ENCODE results near the gene PHLDA1.
"Not testable (repeated sequence)": the region's sequence is repeated elsewhere in the genome, so short reads cannot be mapped to it uniquely, and the experiment has no call there.

The PHLDA1 gene

DNA sequence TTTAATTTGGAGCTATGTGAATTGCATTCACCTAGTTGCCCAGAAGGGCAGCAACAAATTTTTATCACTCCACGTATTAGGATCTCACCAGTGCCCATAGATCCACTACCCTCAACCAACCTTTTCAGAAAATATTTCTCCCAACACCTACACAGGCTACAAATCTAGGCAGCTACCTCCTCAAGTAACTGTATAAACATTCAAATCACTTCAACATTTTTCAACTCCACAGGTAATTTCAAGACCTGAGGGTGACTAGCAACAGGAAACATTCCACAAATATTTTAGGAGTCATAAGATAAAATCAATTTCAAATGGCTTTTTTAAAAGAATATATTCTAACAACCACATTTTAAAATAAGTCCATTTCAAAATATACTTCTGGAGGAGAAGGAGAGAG, 12.9 kb downstream of the PHLDA1 start:
- no peak for DNase-seq (ENCODE audit: low read depth in 2 of 2)

- no peak for DNase-seq (ENCODE audit: low read depth in 2 of 2)
Observed at GRCh38 chr12:76018111-76018510, 13.5 kb downstream of the PHLDA1 start.

DNA sequence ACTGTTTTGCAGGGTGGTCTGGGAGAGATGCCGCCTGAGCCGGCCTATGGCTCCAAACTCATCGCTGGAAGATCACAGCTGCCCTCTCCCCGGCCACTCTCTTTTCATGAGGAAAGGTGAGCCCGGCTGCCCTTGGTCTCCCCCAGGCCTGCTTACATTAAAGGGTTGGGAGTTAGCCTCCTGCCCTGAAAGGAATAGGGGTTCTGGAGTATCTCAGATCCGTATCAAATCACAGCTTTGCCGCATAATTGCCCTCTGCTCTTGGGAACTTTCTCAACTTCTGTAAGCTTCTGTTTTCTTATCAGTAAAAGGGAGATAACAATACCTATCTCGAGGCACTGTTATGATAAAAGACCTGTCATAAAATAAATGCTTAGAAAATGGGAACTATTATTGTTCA, 17.6 kb downstream of the PHLDA1 start:
- DNase-seq (ENCODE audit: low read depth in 2 of 2), result no peak

DNA sequence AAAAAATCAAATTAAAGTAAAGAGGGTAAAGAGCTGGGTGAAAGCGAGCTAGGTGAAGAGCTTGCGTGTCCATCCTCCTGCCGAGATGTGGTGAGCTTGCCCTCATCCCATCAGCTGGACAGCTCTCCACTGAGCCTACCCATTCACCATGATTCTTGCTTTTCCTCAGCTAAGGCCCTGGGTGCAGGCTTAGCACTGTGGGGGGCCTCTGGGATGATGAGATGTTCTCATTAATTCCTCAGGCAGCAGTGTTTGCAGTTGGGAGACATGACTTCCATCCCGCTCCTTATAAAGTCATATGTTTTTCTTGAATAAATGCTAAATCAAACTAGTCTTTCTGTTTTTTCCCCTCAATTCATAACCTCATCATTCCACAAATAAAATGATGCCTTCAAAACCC, 18.0 kb downstream of the PHLDA1 start:
- DNase-seq (ENCODE audit: low read depth in 2 of 2), result no peak

- DNase-seq (ENCODE audit: low read depth in 2 of 2), result no peak
Observed at GRCh38 chr12:76012644-76013043, 18.9 kb downstream of the PHLDA1 start.

- no peak for DNase-seq (ENCODE audit: low read depth in 2 of 2)
Observed at GRCh38 chr12:76010732-76011458, 20.7 kb downstream of the PHLDA1 start.

- no peak for DNase-seq (ENCODE audit: low read depth in 2 of 2)
Observed at GRCh38 chr12:76008428-76008827, 23.1 kb downstream of the PHLDA1 start.

- DNase-seq (ENCODE audit: low read depth in 2 of 2), result no peak
Observed at GRCh38 chr12:76007640-76008039, 23.9 kb downstream of the PHLDA1 start.

GRCh38 chr12:76006028-76006925, 25.3 kb downstream of the PHLDA1 start:
- no peak for DNase-seq (ENCODE audit: low read depth in 2 of 2)

DNA sequence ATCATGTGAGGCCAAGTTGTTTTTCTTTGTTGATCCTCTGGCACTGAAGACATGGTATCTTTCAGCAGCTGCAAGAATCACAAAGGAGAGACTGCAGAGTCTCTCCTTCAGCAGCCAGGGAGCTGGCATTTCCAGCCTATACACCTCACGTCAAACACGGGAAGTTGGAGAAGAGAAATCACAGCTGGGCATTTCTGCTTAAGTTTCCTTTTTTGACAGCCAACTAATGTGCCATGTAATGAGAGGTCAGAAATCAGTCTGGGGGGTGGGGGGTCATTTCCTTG, 28.3 kb downstream of the PHLDA1 start:
- no peak for DNase-seq (ENCODE audit: low read depth in 2 of 2)

DNA sequence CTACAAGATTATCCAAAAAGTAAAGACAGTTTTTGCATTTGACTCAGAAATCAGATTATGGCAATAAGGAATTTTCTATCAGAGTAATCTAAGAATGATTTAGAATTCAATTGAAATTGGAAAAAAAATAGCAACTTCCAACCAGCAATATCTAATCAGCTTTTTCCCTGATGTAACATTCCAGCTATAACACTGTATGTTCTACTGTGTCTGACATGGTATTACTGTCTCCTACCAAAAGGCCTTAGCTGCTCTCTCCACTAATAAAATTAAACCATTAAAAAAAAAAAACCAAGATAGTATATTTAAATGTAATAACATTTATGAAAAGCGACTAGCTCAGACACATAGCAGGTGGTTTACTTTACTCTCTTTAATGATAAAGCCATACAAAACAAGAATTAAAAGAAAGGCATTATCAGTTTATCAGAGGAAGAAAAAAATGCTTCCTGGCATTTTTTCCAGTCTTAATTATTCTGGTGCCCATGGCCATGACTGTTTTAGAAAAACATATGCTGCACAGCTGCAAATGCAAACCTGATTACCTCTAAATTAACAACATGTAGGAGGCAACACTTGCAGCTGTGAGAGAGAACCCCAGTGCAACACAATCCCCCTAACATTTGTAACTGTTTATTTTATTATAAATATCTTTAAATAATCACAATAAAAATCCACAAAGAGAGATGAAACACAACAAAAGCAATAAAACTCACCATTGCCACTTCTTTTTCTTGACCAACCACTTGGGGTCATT, 28.8 kb downstream of the PHLDA1 start:
- no peak for DNase-seq (ENCODE audit: low read depth in 2 of 2)

- DNase-seq (ENCODE audit: low read depth in 2 of 2), result no peak
Observed at GRCh38 chr12:75998292-75999063, 33.1 kb downstream of the PHLDA1 start.

GRCh38 chr12:75997658-75998057, 33.9 kb downstream of the PHLDA1 start:
- DNase-seq (ENCODE audit: low read depth in 2 of 2), result no peak

DNA sequence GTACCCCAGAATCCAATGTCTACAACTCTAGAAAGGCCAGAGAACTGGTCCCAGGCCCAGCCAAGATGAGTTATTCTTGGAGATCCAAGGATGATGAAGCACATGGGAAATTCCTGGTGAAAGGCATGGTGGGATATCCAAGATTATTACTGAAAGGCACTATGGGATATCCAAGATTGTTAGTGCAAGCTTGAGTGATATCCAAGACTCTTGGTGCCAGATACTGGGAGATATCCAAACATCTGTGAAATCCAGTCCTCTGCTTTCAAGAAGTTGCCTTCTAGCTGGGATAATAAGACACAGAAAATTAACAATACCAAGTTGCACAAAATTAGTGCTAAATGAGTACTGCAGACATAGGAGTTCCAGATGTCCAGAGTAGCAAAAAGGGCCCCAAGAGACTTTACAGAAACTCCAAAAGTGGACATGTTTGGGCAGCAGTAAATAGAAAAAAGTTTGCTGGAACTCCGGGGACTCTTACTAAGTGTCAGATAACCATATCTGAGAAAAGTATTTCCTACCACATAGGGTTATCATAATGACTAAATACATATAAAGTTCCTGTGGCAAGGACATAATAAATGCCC, 34.6 kb downstream of the PHLDA1 start:
- DNase-seq (ENCODE audit: low read depth in 2 of 2), result no peak

DNA sequence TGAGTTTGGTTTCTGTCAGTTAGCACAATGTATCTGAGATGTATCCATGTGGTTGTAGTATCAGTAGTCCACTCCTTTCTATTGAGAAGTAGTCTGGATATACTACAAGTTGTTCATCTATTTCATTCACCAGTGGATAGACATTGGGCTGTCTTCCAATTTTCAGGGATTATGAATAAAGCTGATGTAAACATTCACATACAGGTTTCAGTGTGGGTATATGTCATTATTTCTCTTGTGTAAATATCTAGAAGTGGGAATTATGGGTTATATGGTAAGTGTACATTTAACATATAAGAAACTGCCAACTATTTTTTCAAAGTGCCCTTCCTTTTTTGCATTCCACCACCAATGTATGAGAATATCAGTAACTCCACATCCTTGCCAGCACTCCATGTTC, 35.9 kb downstream of the PHLDA1 start:
- no peak for DNase-seq (ENCODE audit: low read depth in 2 of 2)

- DNase-seq (ENCODE audit: low read depth in 2 of 2), result no peak
Observed at GRCh38 chr12:75994069-75994740, 37.4 kb downstream of the PHLDA1 start.

DNA sequence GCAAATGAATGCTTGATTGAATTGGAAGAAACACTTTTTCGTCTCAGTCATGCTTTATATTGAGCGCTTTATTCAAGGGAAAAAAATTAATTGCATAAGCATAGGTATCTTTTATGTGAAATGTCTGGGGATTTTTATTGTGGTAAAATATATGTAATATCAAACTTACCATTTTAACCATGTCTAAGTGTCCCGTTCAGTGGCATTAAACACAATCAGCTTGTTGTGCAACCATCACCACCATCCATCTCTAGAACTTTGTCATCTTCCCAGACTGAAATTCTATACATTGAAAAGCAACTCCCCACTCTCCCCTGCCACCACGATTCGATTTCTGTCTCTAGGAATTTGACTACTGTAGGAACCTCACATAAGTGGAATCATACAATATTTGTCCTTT, 39.8 kb downstream of the PHLDA1 start:
- no peak for DNase-seq (ENCODE audit: low read depth in 2 of 2)

GRCh38 chr12:75990189-75990912, 41.2 kb downstream of the PHLDA1 start:
- no peak for DNase-seq (ENCODE audit: low read depth in 2 of 2)

DNA sequence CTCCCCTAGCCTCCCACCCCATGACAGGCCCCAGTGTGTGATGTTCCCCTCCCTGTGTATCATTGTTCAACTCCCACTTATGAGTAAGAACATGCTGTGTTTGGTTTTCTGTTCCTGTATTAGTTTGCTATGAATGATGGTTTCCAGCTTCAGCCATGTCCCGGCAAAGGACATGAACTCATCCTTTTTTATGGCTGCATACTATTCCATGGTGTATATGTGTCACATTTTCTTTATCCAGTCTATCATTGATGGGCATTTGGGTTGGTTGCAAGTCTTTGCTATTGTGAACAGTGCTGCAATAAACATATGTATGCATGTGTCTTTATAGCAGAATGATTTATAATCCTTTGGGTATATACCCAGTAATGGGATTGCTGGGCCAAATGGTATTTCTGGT, 43.9 kb downstream of the PHLDA1 start:
- not testable (repeated sequence) for DNase-seq (ENCODE audit: low read depth in 2 of 2)

Data from stimulated activated CD4-positive, alpha-beta T cell treated with anti-CD3 and anti-CD28 coated beads, Interleukin-15, amount 100 ng/mL, for 48 hours (primary cell).